Testis (tissue), 2 donors: ENCODE results near the gene CADPS.

Experiments used
- CTCF ChIP-seq, 3 experiments: fragments of 450-650 bp in 2 of 3; fragments of 200-600 bp in 1 of 3; sonication (generic) in 1 of 3; IDR thresholded peaks; one replicate each; pipeline ENCODE4 v1.5.1; 2016 to 2019; ENCODE audit warnings: antibody characterized with exemption in 3 of 3, mild to moderate bottlenecking in 2 of 3, moderate library complexity in 1 of 3
- POLR2A ChIP-seq: fragments of 450-650 bp; IDR thresholded peaks from one replicate; pipeline ENCODE4 v1.6.1; 2017; ENCODE audit warnings: antibody characterized with exemption, mild to moderate bottlenecking, moderate library complexity

GRCh38 chr3:62888778-62889177 lies 13.6 kb upstream of the CADPS start:
- no peak for TF ChIP-seq CTCF (IDR thresholded peaks at IDR 0.05)
- TF ChIP-seq POLR2A, result no peak
